NCI-H82 treated with DMSO at 0.1 percent for 48 hours (cell line): ENCODE measurements around the gene HLA-DOA.
A peak's percentile ranks its signal among the peaks of the same experiment; 100 is the strongest.

Experiments used
- DNase-seq: peaks from one replicate; lab custom pipeline; 2025; ENCODE audit not compliant: unreplicated experiment; lab: John Stamatoyannopoulos, UW

HLA-DOA gene

GRCh38 chr6:33008944-33009861 lies at the start of gene HLA-DOA:
Gene HLA-DOA (minus strand): TSS chr6:33009591.
- DNase-seq = no peak

- DNase-seq = peak; percentile 2
Observed at GRCh38 chr6:33057222-33058150, 48.1 kb upstream of the HLA-DOA start.

- DNase-seq = no peak
Observed at GRCh38 chr6:33053230-33053629, 43.8 kb upstream of the HLA-DOA start.

- DNase-seq = no peak
Observed at GRCh38 chr6:33052627-33053026, 43.2 kb upstream of the HLA-DOA start.

GRCh38 chr6:33050014-33050810 lies 40.8 kb upstream of the HLA-DOA start:
- DNase-seq = no peak

- DNase-seq = no peak
Observed at GRCh38 chr6:33049323-33050013, 40.1 kb upstream of the HLA-DOA start.

GRCh38 chr6:33040157-33040556 lies 30.8 kb upstream of the HLA-DOA start:
- no peak for DNase-seq

- no peak for DNase-seq
Observed at GRCh38 chr6:33036535-33036934, 27.1 kb upstream of the HLA-DOA start.

- no peak for DNase-seq
Observed at GRCh38 chr6:33034554-33034953, 25.2 kb upstream of the HLA-DOA start.

- DNase-seq = no peak
Observed at GRCh38 chr6:33030245-33030644, 20.9 kb upstream of the HLA-DOA start.

GRCh38 chr6:33029328-33030184 lies 20.2 kb upstream of the HLA-DOA start:
- no peak for DNase-seq

- no peak for DNase-seq
Observed at GRCh38 chr6:33028220-33028849, 18.9 kb upstream of the HLA-DOA start.

GRCh38 chr6:33024521-33024920 lies 15.1 kb upstream of the HLA-DOA start:
- DNase-seq = no peak

GRCh38 chr6:33023536-33023935 lies 14.1 kb upstream of the HLA-DOA start:
- DNase-seq = no peak

GRCh38 chr6:33021917-33022316 lies 12.5 kb upstream of the HLA-DOA start:
- no peak for DNase-seq

- DNase-seq = no peak
Observed at GRCh38 chr6:33019372-33019771, 10.0 kb upstream of the HLA-DOA start.

GRCh38 chr6:33018904-33019303 lies 9.5 kb upstream of the HLA-DOA start:
- no peak for DNase-seq

GRCh38 chr6:33018418-33018817 lies 9.0 kb upstream of the HLA-DOA start:
- no peak for DNase-seq
